Stimulated activated CD8-positive, alpha-beta memory T cell treated with anti-CD3 and anti-CD28 coated beads, Interleukin-7, amount 100 ng/mL, for 48 hours (primary cell): ENCODE measurements around the gene RERE.
"Not testable (repeated sequence)": the region's sequence is repeated elsewhere in the genome, so short reads cannot be mapped to it uniquely, and the experiment has no call there.

Experiments
- DNase-seq, 2 donors: peaks; one replicate each; pipeline ENCODE4 v3.0.0-alpha.2; 2020; ENCODE audit warnings: low read depth in 1 of 2; ENCODE audit errors: extremely low read depth in 1 of 2

The RERE gene

GRCh38 chr1:8525216-8525557, 292.3 kb downstream of the RERE start:
- DNase-seq = peak in 1 of 2 donors; percentile 23

- no peak for DNase-seq
Observed at GRCh38 chr1:8524627-8525157, 292.7 kb downstream of the RERE start.

GRCh38 chr1:8523666-8524206, 293.7 kb downstream of the RERE start:
- DNase-seq = no peak

- DNase-seq = no peak
Observed at GRCh38 chr1:8520483-8520966, 296.9 kb downstream of the RERE start.

- no peak for DNase-seq
Observed at GRCh38 chr1:8519167-8519566, 298.3 kb downstream of the RERE start.

GRCh38 chr1:8518490-8518801, 299.0 kb downstream of the RERE start:
- no peak for DNase-seq

- DNase-seq = no peak
Observed at GRCh38 chr1:8517661-8518489, 299.6 kb downstream of the RERE start.

GRCh38 chr1:8516793-8517556, 300.5 kb downstream of the RERE start:
- DNase-seq = no peak

GRCh38 chr1:8516278-8516777, 301.1 kb downstream of the RERE start:
- DNase-seq = no peak

GRCh38 chr1:8512504-8512903, 304.9 kb downstream of the RERE start:
- DNase-seq = no peak

- DNase-seq = no peak
Observed at GRCh38 chr1:8510041-8510823, 307.2 kb downstream of the RERE start.

- no peak for DNase-seq
Observed at GRCh38 chr1:8509579-8509978, 307.9 kb downstream of the RERE start.

- no peak for DNase-seq
Observed at GRCh38 chr1:8506995-8507615, 310.3 kb downstream of the RERE start.

GRCh38 chr1:8506456-8506855, 311.0 kb downstream of the RERE start:
- DNase-seq = no peak

- no peak for DNase-seq
Observed at GRCh38 chr1:8503842-8504241, 313.6 kb downstream of the RERE start.

- not testable (repeated sequence) for DNase-seq
Observed at GRCh38 chr1:8502949-8503348, 314.5 kb downstream of the RERE start.

GRCh38 chr1:8497210-8497819, 320.1 kb downstream of the RERE start:
- no peak for DNase-seq

- no peak for DNase-seq
Observed at GRCh38 chr1:8496473-8496872, 321.0 kb downstream of the RERE start.

- peak in 1 of 2 donors; percentile 34 for DNase-seq
Observed at GRCh38 chr1:8495928-8496401, 321.5 kb downstream of the RERE start.

- DNase-seq = no peak
Observed at GRCh38 chr1:8494681-8495080, 322.8 kb downstream of the RERE start.
